AG20443 (cell line): Measurements from ENCODE around the gene ABAT.

Source experiments
- DNase-seq: peaks from one replicate; pipeline ENCODE4 v3.0.0; 2012; ENCODE audit warnings: low spot score, mixed read lengths

ABAT gene

GRCh38 chr16:8649829-8650554 lies 24.4 kb upstream of the ABAT start:
- DNase-seq: no peak

- DNase-seq: peak; percentile 67
These were observed 22.5 kb upstream of the ABAT start for GRCh38 chr16:8651958-8652357.

GRCh38 chr16:8655184-8655717 lies 19.2 kb upstream of the ABAT start:
- DNase-seq: peak; percentile 32

GRCh38 chr16:8656376-8656775 lies 18.0 kb upstream of the ABAT start:
- no peak for DNase-seq

GRCh38 chr16:8660841-8661301 lies 13.5 kb upstream of the ABAT start:
- peak; percentile 75 for DNase-seq

- no peak for DNase-seq
These were observed 12.7 kb upstream of the ABAT start for GRCh38 chr16:8661703-8662102.

GRCh38 chr16:8663192-8664089 lies 11.0 kb upstream of the ABAT start:
- no peak for DNase-seq

- no peak for DNase-seq
These were observed 8.9 kb upstream of the ABAT start for GRCh38 chr16:8665529-8665928.

- DNase-seq: no peak
These were observed 6.9 kb upstream of the ABAT start for GRCh38 chr16:8667492-8667891.

GRCh38 chr16:8668113-8668512 lies 6.3 kb upstream of the ABAT start:
- no peak for DNase-seq

- DNase-seq: no peak
These were observed 4.9 kb upstream of the ABAT start for GRCh38 chr16:8669481-8669880.

GRCh38 chr16:8670014-8670560 lies 4.3 kb upstream of the ABAT start:
- no peak for DNase-seq

GRCh38 chr16:8673611-8674412 lies 605 bp upstream of the ABAT start:
- DNase-seq: no peak

GRCh38 chr16:8675183-8676159 lies 1.1 kb downstream of the ABAT start:
- no peak for DNase-seq

GRCh38 chr16:8676160-8676547 lies 1.7 kb downstream of the ABAT start:
- DNase-seq: no peak

- DNase-seq: no peak
These were observed 2.4 kb downstream of the ABAT start for GRCh38 chr16:8676737-8677375.

GRCh38 chr16:8677481-8677880 lies 3.1 kb downstream of the ABAT start:
- DNase-seq: peak; percentile 30

GRCh38 chr16:8678068-8678927 lies 3.9 kb downstream of the ABAT start:
- DNase-seq: peak; percentile 29

GRCh38 chr16:8679151-8679550 lies 4.7 kb downstream of the ABAT start:
- DNase-seq: no peak
